ENCODE data around the gene MORN5. TPM values are rescaled to one million over a fixed set of nuclear protein-coding genes. Genes with fewer than 3 reads are reported as not detected.

Gene MORN5
- total and polyA plus RNA-seq, 2 donors from 2014 or later, result 1.6 to 5.6 TPM

GRCh38 chr9:122213102-122213588 lies 53.4 kb downstream of the MORN5 start:
- no peak for FAIRE-seq
- H3K4me3 ChIP-seq (ENCODE audit: low read length in 3 of 3), result no peak overlapping the region
- H3K9me3 ChIP-seq (ENCODE audit: control insufficient read depth in 2 of 3, insufficient read depth in 1 of 3, low read length in 3 of 3), result no peaks in the 10 kb centered on the region
- no peak overlapping the region for H3K27ac ChIP-seq (ENCODE audit: low read depth in 2 of 2, low read length in 2 of 2)
- intact Hi-C loops (cut with DNase I), result no loop called here
- no peak for DNase-seq
- H3K9ac ChIP-seq (ENCODE audit: low read length in 3 of 3), result no peak overlapping the region
- no peak for TF ChIP-seq CTCF (IDR thresholded peaks at IDR 0.05; ENCODE audit: borderline replicate concordance, extremely low read depth, insufficient read depth)
- no peaks in the 10 kb centered on the region for H3K36me3 ChIP-seq (ENCODE audit: control insufficient read depth in 2 of 3, insufficient read depth in 3 of 3, low read length in 3 of 3)
- H3K27me3 ChIP-seq (ENCODE audit: control insufficient read depth, insufficient read depth, low read length), result peaks cover 58% of the 10 kb centered on the region
- H3K4me1 ChIP-seq (ENCODE audit: control insufficient read depth in 2 of 3, insufficient read depth in 2 of 3, low read depth in 1 of 3, low read length in 3 of 3), result peaks cover 0 to 2% (median 0%) of the 10 kb centered on the region in 3 donors

GRCh38 chr9:122213589-122214413 lies 54.1 kb downstream of the MORN5 start:
- FAIRE-seq (no peak), DNase-seq (peak; percentile 77 to 92 (median 83))
- no peaks in the 10 kb centered on the region for H3K9me3 ChIP-seq (ENCODE audit: control insufficient read depth in 2 of 3, insufficient read depth in 1 of 3, low read length in 3 of 3)
- no peak overlapping the region for H3K4me3 ChIP-seq (ENCODE audit: low read length in 3 of 3)
- TF ChIP-seq CTCF (IDR thresholded peaks at IDR 0.05; ENCODE audit: borderline replicate concordance, extremely low read depth, insufficient read depth), result no peak
- H3K27ac ChIP-seq (ENCODE audit: low read depth in 2 of 2, low read length in 2 of 2), result no peak overlapping the region
- peaks cover 65% of the 10 kb centered on the region for H3K27me3 ChIP-seq (ENCODE audit: control insufficient read depth, insufficient read depth, low read length)
- H3K4me1 ChIP-seq (ENCODE audit: control insufficient read depth in 2 of 3, insufficient read depth in 2 of 3, low read depth in 1 of 3, low read length in 3 of 3), result peaks cover 0 to 2% (median 0%) of the 10 kb centered on the region in 3 donors
- H3K9ac ChIP-seq (ENCODE audit: low read length in 3 of 3), result no peak overlapping the region
- intact Hi-C loops (cut with DNase I), result no loop called here
- H3K36me3 ChIP-seq (ENCODE audit: control insufficient read depth in 2 of 3, insufficient read depth in 3 of 3, low read length in 3 of 3), result no peaks in the 10 kb centered on the region

- Histone ChIP-seq H3K36me3 (ENCODE audit: control insufficient read depth in 2 of 3, insufficient read depth in 3 of 3, low read length in 3 of 3) (no peaks in the 10 kb centered on the region), H3K9ac (ENCODE audit: low read length in 3 of 3) (no peak overlapping the region), H3K27me3 (ENCODE audit: control insufficient read depth, insufficient read depth, low read length) (peaks cover 71% of the 10 kb centered on the region), H3K4me3 (ENCODE audit: low read length in 3 of 3) (no peak overlapping the region), H3K4me1 (ENCODE audit: control insufficient read depth in 2 of 3, insufficient read depth in 2 of 3, low read depth in 1 of 3, low read length in 3 of 3) (peaks cover 0 to 9% (median 0%) of the 10 kb centered on the region in 3 donors), H3K9me3 (ENCODE audit: control insufficient read depth in 2 of 3, insufficient read depth in 1 of 3, low read length in 3 of 3) (no peaks in the 10 kb centered on the region), H3K27ac (ENCODE audit: low read depth in 2 of 2, low read length in 2 of 2) (no peak overlapping the region)
- intact Hi-C loops (cut with DNase I), result no loop called here
- DNase-seq (no peak), FAIRE-seq (no peak)
- TF ChIP-seq CTCF (IDR thresholded peaks at IDR 0.05; ENCODE audit: borderline replicate concordance, extremely low read depth, insufficient read depth), result no peak
Measured at GRCh38 chr9:122214507-122214906, 54.8 kb downstream of the MORN5 start.

Measured in kidney (tissue), 14 donors.